Measurements from ENCODE around the gene CA5A. TPM values are rescaled to one million over a fixed set of nuclear protein-coding genes. Genes with fewer than 3 reads are reported as not detected.

CA5A gene
- total RNA-seq, 1 donor from 2014 or later: not detected

- Histone ChIP-seq H3K36me3 (peaks cover 0 to 2% of the 10 kb centered on the region in 2 donors), H3K27ac (no peak overlapping the region), H3K4me1 (peaks cover 0 to 9% of the 10 kb centered on the region in 2 donors), H3K9me3 (no peaks in the 10 kb centered on the region), H3K27me3 (no peaks in the 10 kb centered on the region), H3K4me3 (no peak overlapping the region)
- TF ChIP-seq, protein P1, sequence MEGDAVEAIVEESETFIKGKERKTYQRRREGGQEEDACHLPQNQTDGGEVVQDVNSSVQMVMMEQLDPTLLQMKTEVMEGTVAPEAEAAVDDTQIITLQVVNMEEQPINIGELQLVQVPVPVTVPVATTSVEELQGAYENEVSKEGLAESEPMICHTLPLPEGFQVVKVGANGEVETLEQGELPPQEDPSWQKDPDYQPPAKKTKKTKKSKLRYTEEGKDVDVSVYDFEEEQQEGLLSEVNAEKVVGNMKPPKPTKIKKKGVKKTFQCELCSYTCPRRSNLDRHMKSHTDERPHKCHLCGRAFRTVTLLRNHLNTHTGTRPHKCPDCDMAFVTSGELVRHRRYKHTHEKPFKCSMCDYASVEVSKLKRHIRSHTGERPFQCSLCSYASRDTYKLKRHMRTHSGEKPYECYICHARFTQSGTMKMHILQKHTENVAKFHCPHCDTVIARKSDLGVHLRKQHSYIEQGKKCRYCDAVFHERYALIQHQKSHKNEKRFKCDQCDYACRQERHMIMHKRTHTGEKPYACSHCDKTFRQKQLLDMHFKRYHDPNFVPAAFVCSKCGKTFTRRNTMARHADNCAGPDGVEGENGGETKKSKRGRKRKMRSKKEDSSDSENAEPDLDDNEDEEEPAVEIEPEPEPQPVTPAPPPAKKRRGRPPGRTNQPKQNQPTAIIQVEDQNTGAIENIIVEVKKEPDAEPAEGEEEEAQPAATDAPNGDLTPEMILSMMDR (IDR thresholded peaks at IDR 0.05): no peak
- intact Hi-C loops (cut with DNase I): no loop called here
- DNase-seq (ENCODE audit: low spot score in 2 of 2): no peak
These were observed 12.9 kb upstream of the CA5A start for GRCh38 chr16:87949071-87949744.

- Histone ChIP-seq H3K27me3 (no peaks in the 10 kb centered on the region), H3K27ac (no peak overlapping the region), H3K4me3 (no peak overlapping the region), H3K9me3 (no peaks in the 10 kb centered on the region), H3K4me1 (peaks cover 0 to 9% of the 10 kb centered on the region in 2 donors), H3K36me3 (no peaks in the 10 kb centered on the region)
- no peak for DNase-seq (ENCODE audit: low spot score in 2 of 2)
- intact Hi-C loops (cut with DNase I): no loop called here
- TF ChIP-seq, protein P1 (IDR thresholded peaks at IDR 0.05): no peak
These were observed 12.4 kb upstream of the CA5A start for GRCh38 chr16:87948735-87949070.

GRCh38 chr16:87948119-87948545 is 11.8 kb upstream of the CA5A start:
- TF ChIP-seq, protein P1 (IDR thresholded peaks at IDR 0.05): no peak
- intact Hi-C loops (cut with DNase I): no loop called here
- no peaks in the 10 kb centered on the region for H3K27me3 ChIP-seq

DNA sequence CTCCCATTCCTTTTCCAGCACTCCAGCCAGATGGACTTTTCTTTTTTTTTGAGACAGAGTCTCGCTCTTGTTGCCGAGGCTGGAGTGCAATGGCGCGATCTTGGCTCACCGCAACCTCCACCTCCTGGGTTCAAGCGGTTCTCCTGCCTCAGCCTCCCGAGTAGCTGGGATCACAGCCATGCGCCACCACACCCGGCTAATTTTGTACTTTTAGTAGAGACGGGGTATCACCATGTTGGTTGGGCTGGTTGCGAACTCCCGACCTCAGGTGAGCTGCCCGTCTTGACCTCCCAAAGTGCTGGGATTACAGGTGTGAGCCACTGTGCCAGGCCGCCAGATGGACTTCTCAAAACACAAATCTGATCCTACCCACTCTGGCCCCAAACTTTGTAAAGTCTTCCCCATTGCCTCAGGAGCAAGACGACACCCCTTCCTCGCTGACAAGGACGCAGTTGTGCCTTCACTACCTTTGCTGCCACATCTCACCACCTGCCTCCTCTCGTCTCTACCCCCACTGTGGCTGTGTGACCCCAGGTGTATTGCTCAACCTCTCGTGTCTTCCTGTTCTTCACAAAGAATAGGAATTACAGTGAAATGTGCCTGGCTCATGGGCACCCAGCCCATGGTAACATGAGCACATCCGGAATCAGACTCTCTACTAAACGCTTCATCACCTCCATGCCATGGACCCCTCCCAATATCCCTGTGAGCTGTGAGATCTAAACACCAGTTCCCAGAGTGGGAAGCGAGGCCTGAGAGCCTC is 11.2 kb upstream of the CA5A start:
- no peaks in the 10 kb centered on the region for H3K27me3 ChIP-seq
- H3K4me1 ChIP-seq: peaks cover 0 to 4% of the 10 kb centered on the region in 2 donors
- H3K9me3 ChIP-seq: no peaks in the 10 kb centered on the region
- no peak for DNase-seq (ENCODE audit: low spot score in 2 of 2)
- intact Hi-C loops (cut with DNase I): no loop called here
- H3K36me3 ChIP-seq: no peaks in the 10 kb centered on the region
- H3K4me3 ChIP-seq: no peak overlapping the region
- H3K27ac ChIP-seq: no peak overlapping the region
- TF ChIP-seq, protein P1 (IDR thresholded peaks at IDR 0.05): no peak

More at GRCh38 chr16:87948119-87948545, 11.8 kb upstream of the CA5A start:
- Histone ChIP-seq H3K9me3 (no peaks in the 10 kb centered on the region), H3K36me3 (no peaks in the 10 kb centered on the region), H3K4me1 (peaks cover 0 to 9% of the 10 kb centered on the region in 2 donors), H3K27ac (no peak overlapping the region), H3K4me3 (no peak overlapping the region)
- DNase-seq (ENCODE audit: low spot score in 2 of 2): no peak

DNA sequence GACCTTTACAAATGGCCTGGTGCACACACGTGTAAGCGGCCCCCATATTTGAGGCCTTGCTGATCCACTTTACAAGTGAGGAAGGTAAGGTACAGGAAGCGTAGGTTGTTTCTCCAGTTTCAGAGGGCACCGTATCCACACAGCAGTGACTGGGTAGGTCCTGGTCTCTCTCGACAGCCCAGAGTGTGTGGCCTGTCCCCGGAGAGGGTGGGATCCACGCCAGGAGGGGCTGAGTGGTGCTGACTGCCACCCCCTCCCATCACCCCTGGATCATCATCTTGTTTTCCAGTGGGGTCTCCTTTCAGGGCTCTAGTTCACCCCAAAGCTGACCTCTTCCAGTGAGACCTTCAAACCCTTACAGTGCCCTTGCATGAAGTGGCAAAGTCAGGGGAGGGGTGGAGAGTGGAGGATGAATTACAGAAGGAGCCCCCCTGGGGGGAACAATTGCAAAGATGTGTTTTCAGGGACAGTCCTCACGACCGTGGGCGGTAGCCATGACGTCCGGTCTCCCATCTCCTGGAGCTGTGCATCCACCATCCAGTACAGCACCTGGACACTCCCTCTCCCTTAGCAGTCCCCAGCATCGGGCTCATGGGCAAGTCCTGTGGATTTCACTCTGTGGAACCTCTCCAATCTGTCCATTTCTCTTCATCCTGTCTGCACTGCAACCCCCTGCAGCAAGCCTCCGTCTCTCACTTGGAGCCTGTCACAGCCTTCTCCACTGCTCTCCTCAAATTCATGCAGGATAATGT is 10.4 kb upstream of the CA5A start:
- TF ChIP-seq, protein P1 (IDR thresholded peaks at IDR 0.05): no peak
- intact Hi-C loops (cut with DNase I): no loop called here
- Histone ChIP-seq H3K27ac (no peak overlapping the region), H3K4me3 (no peak overlapping the region), H3K4me1 (no peaks in the 10 kb centered on the region), H3K36me3 (no peaks in the 10 kb centered on the region), H3K27me3 (no peaks in the 10 kb centered on the region), H3K9me3 (no peaks in the 10 kb centered on the region)
- DNase-seq (ENCODE audit: low spot score in 2 of 2): no peak
